Measurements from ENCODE around the gene KCNK6. TPM values are rescaled to one million over a fixed set of nuclear protein-coding genes. Genes with fewer than 3 reads are reported as not detected.

Gene KCNK6
- total RNA-seq (10 to 100 TPM in 6 of 10 donors, 1 to 10 TPM in 4; 4.5 to 31.6 (median 13.7) TPM), polyA plus RNA-seq (1 to 10 TPM; 5.1 to 8.0 TPM)
- long read RNA-seq, donor 1, full-length matches to known transcripts, result 8 of 13 reads
- long read RNA-seq, donor 1, partial matches to known transcripts, result 3 of 13 reads
- long read RNA-seq, donor 1, other reads (novel, unspliced or antisense), result 2 of 13 reads
- long read RNA-seq, donor 2, full-length matches to known transcripts, result 1 of 6 reads
- long read RNA-seq, donor 2, partial matches to known transcripts, result 0 of 6 reads
- long read RNA-seq, donor 2, other reads (novel, unspliced or antisense), result 5 of 6 reads
- long read RNA-seq, donor 3, full-length matches to known transcripts, result 12 of 26 reads
- long read RNA-seq, donor 3, partial matches to known transcripts, result 13 of 26 reads
- long read RNA-seq, donor 3, other reads (novel, unspliced or antisense), result 1 of 26 reads

- TF ChIP-seq CTCF (IDR thresholded peaks at IDR 0.05), result no peak
- WGBS, 2 donors, result 4% methylated on average over 76 of the region's 76 CpGs
Measured at GRCh38 chr19:38319421-38320258, at the start of gene KCNK6. Gene KCNK6 (plus strand): TSS chr19:38319845. CDS start chr19:38319951, 106 bp downstream.

GRCh38 chr19:38270587-38271167 is 49.0 kb upstream of the KCNK6 start:
- H3K27ac ChIP-seq, result no peak overlapping the region
- no peak for TF ChIP-seq CTCF (IDR thresholded peaks at IDR 0.05)

More at GRCh38 chr19:38319421-38320258, at the start of gene KCNK6:
- peaks cover 0 to 8% (median 0%) of the 10 kb centered on the region in 9 donors for H3K36me3 ChIP-seq
- H3K27ac ChIP-seq, result peak within 1 kb of the TSS; percentile 37 to 93 (median 83)
- ATAC-seq (peak in 2 of 8 donors; percentile 1 to 3), DNase-seq (peak; percentile 56 to 58)
- H3K27me3 ChIP-seq, result no peaks in the 10 kb centered on the region
- peaks cover 10 to 89% (median 63%) of the 10 kb centered on the region in 9 donors for H3K4me1 ChIP-seq
- intact Hi-C loops (cut with DNase I), result loop anchor here in 9 of 10 donors (2.0 to 10.0 kb wide), 10 partner anchors 37 to 1652 kb away; partner anchors contain the start of genes SIPA1L3 (in 2 of the 9), WDR87 (in 2 of the 9), PPP1R14A (in 1 of the 9) and SPINT2 (in 1 of the 9)
- H3K9me3 ChIP-seq, result no peaks in the 10 kb centered on the region
- H3K4me3 ChIP-seq, result peak within 1 kb of the TSS; percentile 49 to 93 (median 66)

GRCh38 chr19:38273499-38273898 is 46.1 kb upstream of the KCNK6 start:
- intact Hi-C loops (cut with DNase I), result loop anchor here in 2 of 10 donors (5.0 kb wide), 2 partner anchors 44 to 49 kb away; partner anchors contain the start of genes KCNK6 (in 1 of the 2) and YIF1B (in 1 of the 2)
- 74 to 81% methylated on average over 2 of the region's 2 CpGs for WGBS, 2 donors
- peaks cover 9 to 47% (median 29%) of the 10 kb centered on the region in 9 donors for H3K4me1 ChIP-seq
- H3K27ac ChIP-seq, result no peak overlapping the region
- H3K27me3 ChIP-seq, result no peaks in the 10 kb centered on the region
- DNase-seq, result no peak
- H3K36me3 ChIP-seq, result no peaks in the 10 kb centered on the region
- no peak for ATAC-seq
- no peaks in the 10 kb centered on the region for H3K9me3 ChIP-seq
- no peak overlapping the region for H3K4me3 ChIP-seq
- TF ChIP-seq CTCF (IDR thresholded peaks at IDR 0.05), result no peak

More at GRCh38 chr19:38270587-38271167, 49.0 kb upstream of the KCNK6 start:
- WGBS, 2 donors, result 81 to 91% methylated on average over 5 of the region's 5 CpGs
- H3K36me3 ChIP-seq, result no peaks in the 10 kb centered on the region
- intact Hi-C loops (cut with DNase I), result loop anchor here in 2 of 10 donors (5.0 kb wide), 2 partner anchors 47 to 52 kb away; partner anchors contain the start of genes KCNK6 (in 1 of the 2) and YIF1B (in 1 of the 2)
- H3K4me1 ChIP-seq, result peaks cover 3 to 19% (median 15%) of the 10 kb centered on the region in 9 donors
- ATAC-seq (no peak), DNase-seq (no peak)
- no peaks in the 10 kb centered on the region for H3K27me3 ChIP-seq
- H3K9me3 ChIP-seq, result no peaks in the 10 kb centered on the region
- H3K4me3 ChIP-seq, result no peak overlapping the region
